ENCODE data around the gene PLEKHA5. TPM values are rescaled to one million over a fixed set of nuclear protein-coding genes. Genes with fewer than 3 reads are reported as not detected.

PLEKHA5 gene
- total RNA-seq, 6 experiments from 2014 or later: 15.7 to 22.6 (median 18.6) TPM

DNA sequence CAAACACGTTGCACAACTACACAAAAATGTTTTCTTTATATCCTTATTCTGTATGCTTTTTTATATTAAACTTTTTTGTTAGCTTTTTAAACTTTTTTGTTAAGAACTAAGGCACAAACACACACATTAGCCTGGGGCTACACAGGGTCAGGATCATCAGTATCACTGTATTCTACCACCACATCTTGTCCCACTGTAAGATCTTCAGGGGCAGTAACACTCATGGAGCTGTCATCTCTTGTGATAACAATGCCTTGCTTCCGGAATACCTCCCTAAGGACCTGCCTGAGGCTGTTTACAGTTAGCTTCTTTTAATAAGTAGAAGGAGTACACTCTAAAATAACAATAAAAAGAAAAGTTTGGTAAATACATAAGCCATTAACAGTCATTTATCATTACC is 42.2 kb downstream of the PLEKHA5 start:
- peak; percentile 28 for DNase-seq
- TF ChIP-seq, protein P1, sequence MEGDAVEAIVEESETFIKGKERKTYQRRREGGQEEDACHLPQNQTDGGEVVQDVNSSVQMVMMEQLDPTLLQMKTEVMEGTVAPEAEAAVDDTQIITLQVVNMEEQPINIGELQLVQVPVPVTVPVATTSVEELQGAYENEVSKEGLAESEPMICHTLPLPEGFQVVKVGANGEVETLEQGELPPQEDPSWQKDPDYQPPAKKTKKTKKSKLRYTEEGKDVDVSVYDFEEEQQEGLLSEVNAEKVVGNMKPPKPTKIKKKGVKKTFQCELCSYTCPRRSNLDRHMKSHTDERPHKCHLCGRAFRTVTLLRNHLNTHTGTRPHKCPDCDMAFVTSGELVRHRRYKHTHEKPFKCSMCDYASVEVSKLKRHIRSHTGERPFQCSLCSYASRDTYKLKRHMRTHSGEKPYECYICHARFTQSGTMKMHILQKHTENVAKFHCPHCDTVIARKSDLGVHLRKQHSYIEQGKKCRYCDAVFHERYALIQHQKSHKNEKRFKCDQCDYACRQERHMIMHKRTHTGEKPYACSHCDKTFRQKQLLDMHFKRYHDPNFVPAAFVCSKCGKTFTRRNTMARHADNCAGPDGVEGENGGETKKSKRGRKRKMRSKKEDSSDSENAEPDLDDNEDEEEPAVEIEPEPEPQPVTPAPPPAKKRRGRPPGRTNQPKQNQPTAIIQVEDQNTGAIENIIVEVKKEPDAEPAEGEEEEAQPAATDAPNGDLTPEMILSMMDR (IDR thresholded peaks at IDR 0.05): no peak
- Mint-ChIP-seq H3K36me3 (ENCODE audit: low read depth) (no peaks in the 10 kb centered on the region), H3K4me1 (ENCODE audit: low read depth) (peaks cover 41% of the 10 kb centered on the region), H3K4me3 (no peak overlapping the region), H3K27me3 (ENCODE audit: insufficient read depth) (no peaks in the 10 kb centered on the region), H3K9me3 (no peaks in the 10 kb centered on the region), H3K27ac (peak overlapping the region; percentile 52; the same call in 1 of the 2 replicates)

DNA sequence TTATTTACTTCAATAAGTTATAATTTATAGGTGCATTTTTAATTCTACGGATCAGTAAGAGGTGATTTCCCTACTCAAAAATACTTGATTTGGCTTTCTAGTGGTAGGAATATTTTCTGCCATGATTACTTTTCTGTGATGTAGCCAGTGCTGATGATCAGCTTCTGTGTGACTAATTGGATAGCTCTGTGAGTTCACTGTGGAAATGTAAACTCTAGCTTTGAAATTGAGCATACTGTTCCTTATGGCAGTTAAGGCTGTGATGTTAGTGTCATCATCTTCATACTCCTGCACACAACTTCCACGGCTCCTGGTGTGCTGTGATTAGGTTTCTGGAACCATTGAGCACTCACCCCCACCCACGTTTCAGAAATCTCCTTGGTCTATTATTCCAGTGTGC is 48.2 kb downstream of the PLEKHA5 start:
- Mint-ChIP-seq H3K9me3 (no peaks in the 10 kb centered on the region), H3K4me3 (0 out of 2 replicates have a peak overlapping the region, but pooled peaks have one; percentile 9), H3K27ac (peak overlapping the region; percentile 57), H3K27me3 (ENCODE audit: insufficient read depth) (no peaks in the 10 kb centered on the region), H3K4me1 (ENCODE audit: low read depth) (peaks cover 35% of the 10 kb centered on the region), H3K36me3 (ENCODE audit: low read depth) (no peaks in the 10 kb centered on the region)
- DNase-seq: peak; percentile 38
- TF ChIP-seq, protein P1 (IDR thresholded peaks at IDR 0.05): no peak

DNA sequence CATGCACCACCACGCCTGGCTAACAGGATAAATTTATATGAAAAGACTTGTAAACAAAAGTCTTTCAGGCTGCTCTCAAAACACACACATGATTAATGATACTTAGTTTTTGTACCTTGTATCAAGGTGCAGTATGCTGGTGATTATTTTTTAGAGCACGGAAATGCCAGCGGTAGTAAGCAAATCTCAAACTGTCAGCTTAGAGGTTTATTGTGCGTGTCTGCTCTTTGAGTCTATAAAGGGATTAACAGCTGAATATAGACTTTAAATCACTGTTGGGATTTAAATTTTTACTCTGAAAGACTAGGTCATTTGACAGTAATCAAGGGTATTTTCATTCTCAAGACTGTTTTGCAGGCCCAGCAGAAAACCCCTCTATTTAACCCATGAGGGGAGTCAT is 50.5 kb downstream of the PLEKHA5 start:
- Mint-ChIP-seq H3K4me3 (no peak overlapping the region), H3K36me3 (ENCODE audit: low read depth) (no peaks in the 10 kb centered on the region), H3K27ac (no peak overlapping the region), H3K9me3 (no peaks in the 10 kb centered on the region), H3K4me1 (ENCODE audit: low read depth) (peaks cover 47% of the 10 kb centered on the region), H3K27me3 (ENCODE audit: insufficient read depth) (no peaks in the 10 kb centered on the region)
- TF ChIP-seq, protein P1 (IDR thresholded peaks at IDR 0.05): no peak
- no peak for DNase-seq

DNA sequence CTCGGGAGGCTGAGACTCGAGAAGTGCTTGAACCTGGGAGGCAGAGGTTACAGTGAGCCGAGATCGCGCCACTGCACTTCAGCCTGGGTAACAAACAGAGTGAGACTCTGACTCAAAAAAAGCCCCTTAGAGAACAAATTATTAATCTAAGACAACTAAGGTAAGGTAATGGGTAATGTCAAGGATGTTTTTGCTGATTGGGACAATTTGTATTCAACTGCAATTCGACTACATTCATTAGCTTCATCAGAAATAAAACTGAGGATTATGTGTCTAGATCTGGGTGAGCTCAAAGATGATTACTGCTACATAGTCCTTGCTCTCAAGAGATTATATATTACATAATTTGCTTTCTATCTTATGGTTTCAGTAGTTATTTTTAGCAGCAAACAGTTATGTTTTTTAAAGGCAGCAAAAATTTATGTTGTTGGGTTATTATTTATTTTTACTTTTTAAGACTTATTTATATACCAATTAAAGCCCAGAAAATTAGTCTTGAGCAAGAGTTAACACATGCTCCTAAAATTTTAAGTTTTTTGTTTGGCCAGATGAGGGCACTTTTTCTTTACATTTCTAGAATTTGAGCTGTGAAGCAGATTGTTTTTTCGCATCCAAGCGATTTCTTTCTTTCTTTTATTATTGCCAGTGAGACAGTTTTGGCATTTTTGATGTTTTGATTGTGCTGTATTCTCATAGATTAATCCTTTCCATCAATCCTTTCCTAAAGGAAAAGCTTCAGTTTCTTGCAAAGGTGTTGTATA is 52.3 kb downstream of the PLEKHA5 start:
- Mint-ChIP-seq H3K36me3 (ENCODE audit: low read depth) (no peaks in the 10 kb centered on the region), H3K9me3 (no peaks in the 10 kb centered on the region), H3K4me1 (ENCODE audit: low read depth) (peaks cover 66% of the 10 kb centered on the region), H3K27me3 (ENCODE audit: insufficient read depth) (no peaks in the 10 kb centered on the region), H3K4me3 (peak overlapping the region; percentile 2; the same call in 1 of the 2 replicates), H3K27ac (no peak overlapping the region)
- no peak for DNase-seq
- TF ChIP-seq, protein P1 (IDR thresholded peaks at IDR 0.05): peak; percentile 72

DNA sequence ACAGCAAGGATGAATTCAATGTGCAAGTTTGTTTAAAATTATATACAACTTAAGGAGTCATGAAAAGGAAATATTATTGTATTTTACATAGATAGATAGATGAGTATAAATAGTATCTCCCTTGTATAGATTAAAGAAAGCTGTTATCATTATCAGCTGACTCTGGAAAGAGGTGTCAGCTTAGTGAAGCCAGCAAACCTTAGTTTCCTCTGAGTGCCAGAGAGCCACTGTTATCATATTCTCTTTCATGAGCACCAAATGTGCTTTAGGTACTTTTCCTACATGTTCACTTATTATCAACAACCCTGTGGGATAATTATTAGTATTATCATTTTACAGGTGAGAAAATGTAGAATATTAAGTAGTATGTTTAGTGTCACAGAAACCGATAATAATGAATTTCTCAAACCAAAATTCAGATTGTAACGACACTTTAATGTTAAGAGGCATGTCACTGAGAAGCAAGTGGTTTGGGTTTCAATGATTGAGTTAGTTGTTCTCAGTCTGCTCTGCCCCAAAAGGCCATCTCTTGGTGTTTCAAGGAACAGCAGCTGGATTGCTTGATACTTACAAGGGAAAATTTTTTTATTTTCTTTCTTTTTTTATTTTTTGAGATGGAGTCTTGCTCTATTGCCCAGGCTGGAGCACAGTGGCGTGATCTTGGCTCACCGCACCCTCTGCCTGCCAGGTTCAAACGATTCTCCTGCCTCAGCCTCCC is 53.7 kb downstream of the PLEKHA5 start:
- H3K27ac Mint-ChIP-seq: no peak overlapping the region; the same call in 1 of the 2 replicates
- TF ChIP-seq, protein P1 (IDR thresholded peaks at IDR 0.05): peak; percentile 70
- no peaks in the 10 kb centered on the region for H3K36me3 Mint-ChIP-seq (ENCODE audit: low read depth)
- no peaks in the 10 kb centered on the region for H3K27me3 Mint-ChIP-seq (ENCODE audit: insufficient read depth)
- no peaks in the 10 kb centered on the region for H3K9me3 Mint-ChIP-seq
- H3K4me3 Mint-ChIP-seq: no peak overlapping the region
- H3K4me1 Mint-ChIP-seq (ENCODE audit: low read depth): peaks cover 64% of the 10 kb centered on the region
- DNase-seq: peak; percentile 38

Measured in HFFc6 (cell line).